Endothelial cell of umbilical vein (primary cell): ENCODE measurements around the gene ZNF48. TPM values are rescaled to one million over a fixed set of nuclear protein-coding genes. Genes with fewer than 3 reads are reported as not detected.

Experiments used
- BruUV-seq: library from RNA; stranded (reverse); fragments of 400-500 nt; replicated peaks from 2 replicates; lab custom pipeline; 2021; lab: Mats Ljungman, UMichigan
- CTCF ChIA-PET: fragments of 300-600, 350-600 bp; sonication (Branson Sonifier 250); formaldehyde crosslinking; loops from one replicate; lab custom pipeline; 2021; ENCODE audit warnings: antibody characterized with exemption, inconsistent platforms; lab: Charles Lee
- POLR2A ChIA-PET: fragments of 300-600, 350-600 bp; sonication (Branson Sonifier 250); formaldehyde crosslinking; loops from one replicate; lab custom pipeline; 2021; ENCODE audit warnings: antibody characterized with exemption, inconsistent platforms; lab: Charles Lee
- DNase-seq: peaks from one replicate; pipeline ENCODE4 v3.0.0-alpha.2; 2011; ENCODE audit warnings: low read depth, low spot score
- FAIRE-seq: peaks from 2 replicates; lab custom pipeline; 2011; peaks lifted over from hg19 to GRCh38; lab: Jason Lieb, UNC
- H2AFZ ChIP-seq: 2 replicates; pipeline ENCODE4 v1.6.0; 2012; ENCODE audit warnings: low read depth, low read length, control low read depth, inconsistent platforms
- H3K27ac ChIP-seq: 2 replicates; pipeline ENCODE4 v1.5.1; 2011; ENCODE audit warnings: low read depth, mild to moderate bottlenecking, control low read depth, low read length, moderate library complexity; ENCODE audit not compliant: insufficient read depth
- H3K27me3 ChIP-seq, 2 experiments: 2 replicates each; pipeline versions ENCODE4 v1.6.0 to v1.6.1; 2011; ENCODE audit warnings: low read length in 2 of 2, mixed read lengths in 1 of 2; ENCODE audit not compliant: control insufficient read depth in 2 of 2, insufficient read depth in 2 of 2
- H3K36me3 ChIP-seq, 2 experiments: 2 replicates in 1 of 2; 3 replicates in 1 of 2; pipeline ENCODE4 v1.5.1; 2011; ENCODE audit warnings: low read length in 2 of 2, mild to moderate bottlenecking in 1 of 2, moderate library complexity in 1 of 2; ENCODE audit not compliant: control insufficient read depth in 2 of 2, insufficient read depth in 2 of 2; ENCODE audit errors: extremely low read depth in 1 of 2
- H3K4me1 ChIP-seq: 3 replicates; pipeline ENCODE4 v1.5.1; 2011; ENCODE audit warnings: mild to moderate bottlenecking, low read length; ENCODE audit not compliant: control insufficient read depth, insufficient read depth; ENCODE audit errors: extremely low read depth
- H3K4me2 ChIP-seq: 2 replicates; pipeline ENCODE4 v1.6.1; 2011; ENCODE audit warnings: low read length, control low read depth, mixed read lengths; ENCODE audit not compliant: insufficient read depth
- H3K4me3 ChIP-seq, 3 experiments: fragments of 200-600 bp in 1 of 3; sonication (generic), shearing (Covaris generic) in 1 of 3; replicated peaks in 1 of 3; 2 replicates each; pipeline ENCODE4 v1.5.1; 2011 to 2016; ENCODE audit warnings: control low read depth in 3 of 3, low read length in 3 of 3, mild to moderate bottlenecking in 2 of 3, inconsistent platforms in 1 of 3, low read depth in 1 of 3, moderate library complexity in 1 of 3; ENCODE audit not compliant: insufficient read depth in 1 of 3
- H3K79me2 ChIP-seq: 2 replicates; pipeline ENCODE4 v1.6.0; 2012; ENCODE audit warnings: low read length, inconsistent platforms; ENCODE audit not compliant: control insufficient read depth, insufficient read depth
- H3K9ac ChIP-seq: replicated peaks from 2 replicates; pipeline ENCODE3; 2011; ENCODE audit warnings: low read length, control low read depth; ENCODE audit not compliant: insufficient read depth; ENCODE audit errors: extremely low read depth
- H3K9me1 ChIP-seq: replicated peaks from 3 replicates; pipeline ENCODE4 v1.6.0; 2011; ENCODE audit warnings: mild to moderate bottlenecking, low read length; ENCODE audit not compliant: control insufficient read depth, insufficient read depth; ENCODE audit errors: extremely low read depth
- H3K9me3 ChIP-seq: replicated peaks from 2 replicates; pipeline ENCODE4 v1.5.1; 2012; ENCODE audit warnings: low read length, inconsistent platforms; ENCODE audit not compliant: control insufficient read depth, insufficient read depth
- H4K20me1 ChIP-seq: replicated peaks from 2 replicates; pipeline ENCODE3; 2011; ENCODE audit warnings: mild to moderate bottlenecking, low read length; ENCODE audit not compliant: control insufficient read depth, insufficient read depth; ENCODE audit errors: extremely low read depth
- CTCF ChIP-seq, 2 donors: IDR thresholded peaks; 1 replicate in 1 of 2; 2 replicates in 1 of 2; pipeline ENCODE4 v1.5.1; 2011; ENCODE audit warnings: low read length in 2 of 2, mild to moderate bottlenecking in 2 of 2, moderate library complexity in 2 of 2, control low read depth in 1 of 2, inconsistent platforms in 1 of 2, low read depth in 1 of 2; ENCODE audit not compliant: insufficient read depth in 1 of 2; ENCODE audit errors: extremely low read depth in 1 of 2
- EZH2 ChIP-seq: IDR thresholded peaks from 2 replicates; pipeline ENCODE4 v1.6.1; 2012; ENCODE audit warnings: borderline replicate concordance, low read depth, mild to moderate bottlenecking, moderate library complexity, low read length, inconsistent platforms; ENCODE audit not compliant: severe bottlenecking
- GATA2 ChIP-seq: IDR thresholded peaks from 2 replicates; pipeline ENCODE4 v1.7.0; 2011; ENCODE audit warnings: low read depth, mild to moderate bottlenecking, moderate library complexity, mixed read lengths, low read length; ENCODE audit not compliant: insufficient read length, insufficient read depth
- MAX ChIP-seq: IDR thresholded peaks from 2 replicates; pipeline ENCODE4 v1.6.1; 2011; ENCODE audit not compliant: insufficient read depth, insufficient read length
- MYC ChIP-seq: IDR thresholded peaks from one replicate; pipeline ENCODE4 v1.6.1; 2011; ENCODE audit warnings: mild to moderate bottlenecking, low read depth, low read length
- POLR2A ChIP-seq: IDR thresholded peaks from 2 replicates; pipeline ENCODE4 v1.6.1; 2012; ENCODE audit warnings: low read depth, mild to moderate bottlenecking, control low read depth, low read length
- POLR2AphosphoS5 ChIP-seq: IDR thresholded peaks from 2 replicates; pipeline ENCODE4 v1.6.1; 2012; ENCODE audit warnings: low read depth, mild to moderate bottlenecking, control low read depth, low read length, moderate library complexity; ENCODE audit not compliant: insufficient read depth
- dilution Hi-C: fragments of 300-500 bp; cut with MboI; formaldehyde crosslinking; loops from one replicate; pipeline ENCODE4 v1.15.0; 2019; ENCODE audit warnings: low sequenced_read_pairs; ENCODE audit not compliant: extremely low pct_ligation_motif_present
- intact Hi-C: fragments of 100-400 bp; cut with micrococcal nuclease; formaldehyde crosslinking; loops from one replicate; pipeline ENCODE4 v1.10.0; 2022
- polyA plus RNA-seq, 4 experiments: library from polyadenylated mRNA; depleted of rRNA in 3 of 4; stranded (reverse) in 3 of 4; unstranded in 1 of 4; fragments of >200 nt; gene quantifications; 2 replicates each; pipeline versions ENCODE4 v1.2.1 to v1.2.3, GENCODE V29; 2011 to 2012; ENCODE audit warnings: missing spikeins in 1 of 4
- total RNA-seq: library from RNA; stranded (reverse); gene quantifications from 2 replicates; pipeline ENCODE4 v1.2.3, GENCODE V29; 2021

Gene ZNF48
- total and polyA plus RNA-seq, 2 donors (not counting 3 experiments of a cell fraction or from before 2014, with no cell fraction given): 15.3 to 16.1 TPM

- Histone ChIP-seq H3K9me1 (no peaks in the 10 kb centered on the region), H4K20me1 (no peaks in the 10 kb centered on the region), H2AFZ (peak within 1 kb of the TSS; percentile 80), H3K79me2 (peaks cover 12% of the 10 kb centered on the region), H3K27ac (peak within 1 kb of the TSS; percentile 72), H3K36me3 (no peaks in the 10 kb centered on the region), H3K4me3 (peak within 1 kb of the TSS; percentile 57 to 79 (median 68)), H3K27me3 (no peaks in the 10 kb centered on the region), H3K4me1 (peaks cover 11% of the 10 kb centered on the region), H3K4me2 (peak within 1 kb of the TSS; percentile 57), H3K9me3 (no peaks in the 10 kb centered on the region), H3K9ac (peak within 1 kb of the TSS; percentile 85)
- DNase-seq (peak; percentile 97), FAIRE-seq (peak; percentile 98)
- BruUV-seq: TSS peak; percentile 56
- POLR2A ChIA-PET: interaction anchor here (0.6 to 1.0 kb wide), 2 partner anchors 126 to 248 kb away, joined by 3 read pairs; partner anchors contain the start of gene ZNF688
- CTCF ChIA-PET: interaction anchor here (1.7 to 2.5 kb wide), 2 partner anchors 16 to 28 kb away, joined by 7 to 15 read pairs; partner anchors contain the start of gene DCTPP1
- dilution Hi-C loops: no loop called here
- intact Hi-C loops: loop anchor here (1.0 to 5.0 kb wide), 7 partner anchors 27 to 247 kb away; partner anchors contain the start of genes ZNF689 and ZNF747
- no peak for TF ChIP-seq EZH2
- TF ChIP-seq POLR2AphosphoS5: peak; percentile 83
- TF ChIP-seq GATA2: no peak
- peak; percentile 82 for TF ChIP-seq MAX
- no peak for TF ChIP-seq MYC
- TF ChIP-seq POLR2A: peak; percentile 93
- TF ChIP-seq CTCF (IDR thresholded peaks at IDR 0.05; ENCODE audit: extremely low read depth in 1 of 2, insufficient read depth in 1 of 2, low read depth in 1 of 2, low read length in 2 of 2): peak; percentile 29 to 53
Measured at GRCh38 chr16:30445408-30446202, 50.4 kb downstream of the ZNF48 start, which contains the start of gene SEPHS2. SEPHS2 (minus strand) TSS chr16:30445874; CDS start chr16:30445727, 147 bp downstream.
